Thoracic aorta (tissue), 2 donors: Measurements from ENCODE around the gene NIFK. TPM values are rescaled to one million over a fixed set of nuclear protein-coding genes. Genes with fewer than 3 reads are reported as not detected.

ENCODE experiments used
- ATAC-seq: fragments of 150-250 bp; one replicate; pipeline ENCODE4 v1.8.0; 2017; ENCODE audit warnings: low read depth; ENCODE audit not compliant: insufficient number of reproducible peaks, low FRiP score
- DNase-seq: peaks from one replicate; pipeline ENCODE4 v3.0.0-alpha.2; 2020; ENCODE audit warnings: low spot score
- H3K27ac ChIP-seq, 2 donors: fragments of 200-600 bp; sonication (generic); 1 replicate in 1 of 2; 2 replicates in 1 of 2; pipeline ENCODE4 v1.5.1; 2016; ENCODE audit warnings: mild to moderate bottlenecking in 2 of 2, moderate library complexity in 2 of 2
- H3K27me3 ChIP-seq: fragments of 200-600 bp; sonication (generic); replicated peaks from 2 replicates; pipeline ENCODE4 v1.6.0; 2016; ENCODE audit warnings: mild to moderate bottlenecking; ENCODE audit not compliant: insufficient read depth
- H3K36me3 ChIP-seq: fragments of 200-600 bp; sonication (generic); one replicate; pipeline ENCODE4 v1.5.1; 2016
- H3K4me1 ChIP-seq, 2 donors: fragments of 200-600 bp; sonication (generic); 1 replicate in 1 of 2; 2 replicates in 1 of 2; pipeline versions ENCODE4 v1.5.1 to v1.6.0; 2016; ENCODE audit warnings: low read depth in 2 of 2, mild to moderate bottlenecking in 1 of 2; ENCODE audit not compliant: control insufficient read depth in 1 of 2
- H3K4me3 ChIP-seq: fragments of 200-600 bp; sonication (generic); 2 replicates; pipeline ENCODE4 v1.5.1; 2016; ENCODE audit warnings: mild to moderate bottlenecking
- H3K9me3 ChIP-seq: fragments of 200-600 bp; sonication (generic); 2 replicates; pipeline ENCODE4 v1.5.1; 2016
- total RNA-seq, 2 donors: library from RNA; depleted of rRNA; stranded (reverse); fragments of >200 nt; gene quantifications; one replicate each; pipeline versions ENCODE4 v1.1.0 to v1.2.3, GENCODE V29; 2016
- TF ChIP-seq, protein P1 (sequence below): fragments of 200-600 bp; sonication (generic); IDR thresholded peaks from one replicate; pipeline ENCODE4 v1.5.1; 2019; ENCODE audit warnings: antibody characterized with exemption

Gene NIFK
- total RNA-seq, 2 donors from 2014 or later = 34.9 to 83.2 TPM

DNA sequence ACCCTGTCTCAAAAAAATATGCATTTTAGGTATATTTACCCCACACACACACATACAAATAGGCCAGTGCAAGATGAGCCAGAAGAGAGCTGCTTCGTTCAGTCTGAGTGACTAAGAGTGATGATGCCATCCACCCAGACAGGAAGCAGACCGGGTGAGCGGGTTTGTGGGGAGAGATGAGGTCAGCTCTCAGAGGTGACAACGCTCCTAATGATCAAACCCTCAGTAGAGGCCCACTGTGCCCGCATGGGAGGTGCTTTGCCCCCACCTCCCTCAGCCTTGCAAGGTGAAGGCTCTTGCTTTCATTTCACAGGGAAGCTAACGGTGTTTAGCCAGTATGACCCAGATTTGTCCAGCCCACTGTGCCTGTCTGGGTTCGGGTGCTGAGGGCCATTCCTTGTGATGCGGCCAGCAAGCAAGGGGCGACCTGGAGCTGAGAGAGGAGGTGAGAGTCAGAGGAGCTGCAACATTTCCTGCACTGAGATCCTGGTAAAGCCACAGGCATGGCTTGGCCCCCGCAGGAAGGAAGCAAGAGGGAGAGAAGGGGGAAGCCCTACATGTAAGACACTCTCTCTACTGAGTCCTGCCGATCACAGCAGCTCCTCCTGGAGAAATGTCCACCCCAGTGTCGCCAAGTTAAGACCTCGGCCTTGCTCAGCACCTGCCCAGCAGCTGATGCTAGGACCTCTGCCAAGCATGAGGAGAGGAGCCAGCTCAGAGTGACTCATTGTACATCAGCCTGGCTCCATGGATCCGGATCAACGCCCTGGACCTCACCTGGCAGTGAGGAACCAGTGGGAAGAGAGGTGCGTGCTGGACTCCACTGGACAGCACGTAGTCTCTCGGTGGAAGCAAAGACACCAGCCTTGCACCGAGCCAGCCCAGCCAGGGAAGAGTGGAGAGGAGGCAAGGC is 37.0 kb downstream of the NIFK start:
- no peaks in the 10 kb centered on the region for H3K36me3 ChIP-seq
- TF ChIP-seq, protein P1, sequence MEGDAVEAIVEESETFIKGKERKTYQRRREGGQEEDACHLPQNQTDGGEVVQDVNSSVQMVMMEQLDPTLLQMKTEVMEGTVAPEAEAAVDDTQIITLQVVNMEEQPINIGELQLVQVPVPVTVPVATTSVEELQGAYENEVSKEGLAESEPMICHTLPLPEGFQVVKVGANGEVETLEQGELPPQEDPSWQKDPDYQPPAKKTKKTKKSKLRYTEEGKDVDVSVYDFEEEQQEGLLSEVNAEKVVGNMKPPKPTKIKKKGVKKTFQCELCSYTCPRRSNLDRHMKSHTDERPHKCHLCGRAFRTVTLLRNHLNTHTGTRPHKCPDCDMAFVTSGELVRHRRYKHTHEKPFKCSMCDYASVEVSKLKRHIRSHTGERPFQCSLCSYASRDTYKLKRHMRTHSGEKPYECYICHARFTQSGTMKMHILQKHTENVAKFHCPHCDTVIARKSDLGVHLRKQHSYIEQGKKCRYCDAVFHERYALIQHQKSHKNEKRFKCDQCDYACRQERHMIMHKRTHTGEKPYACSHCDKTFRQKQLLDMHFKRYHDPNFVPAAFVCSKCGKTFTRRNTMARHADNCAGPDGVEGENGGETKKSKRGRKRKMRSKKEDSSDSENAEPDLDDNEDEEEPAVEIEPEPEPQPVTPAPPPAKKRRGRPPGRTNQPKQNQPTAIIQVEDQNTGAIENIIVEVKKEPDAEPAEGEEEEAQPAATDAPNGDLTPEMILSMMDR = no peak
- peaks cover 27 to 31% of the 10 kb centered on the region in 2 donors for H3K4me1 ChIP-seq
- H3K27me3 ChIP-seq = no peaks in the 10 kb centered on the region
- H3K4me3 ChIP-seq = peak overlapping the region; percentile 33
- DNase-seq (peak; percentile 20), ATAC-seq (peak; percentile 50)
- H3K27ac ChIP-seq = peak overlapping the region in 1 of 2 donors; percentile 58
- H3K9me3 ChIP-seq = no peaks in the 10 kb centered on the region

DNA sequence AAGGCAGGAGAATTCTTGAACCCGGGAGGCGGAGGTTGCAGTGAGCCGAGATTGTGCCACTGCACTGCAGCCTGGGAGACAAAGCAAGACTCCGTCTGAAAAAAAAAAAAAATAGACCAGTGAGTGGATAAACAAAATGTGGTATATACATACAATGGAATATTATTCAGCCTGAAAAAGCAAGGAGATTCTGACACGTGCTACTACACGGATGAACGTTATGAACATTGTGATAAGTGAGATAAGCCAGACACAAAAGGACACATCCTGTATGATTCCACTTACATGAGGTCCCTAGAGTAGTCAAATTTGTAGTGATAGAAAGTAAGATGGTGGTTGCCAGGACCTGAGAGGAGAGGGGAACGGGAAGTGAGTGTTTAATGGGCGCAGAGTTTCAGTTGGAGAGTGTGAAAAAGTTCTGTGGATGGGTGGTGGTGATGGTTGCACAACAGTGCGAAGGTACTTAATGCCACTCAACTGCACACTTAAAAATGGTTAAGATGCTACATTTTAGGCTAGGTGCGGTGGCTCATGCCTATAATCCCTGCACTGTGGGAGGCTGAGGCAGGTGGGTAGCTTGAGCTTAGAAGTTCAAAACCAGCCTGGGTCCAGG is 38.3 kb downstream of the NIFK start:
- DNase-seq (no peak), ATAC-seq (no peak)
- Histone ChIP-seq H3K27me3 (no peaks in the 10 kb centered on the region), H3K27ac (no peak overlapping the region), H3K4me1 (peaks cover 35 to 40% of the 10 kb centered on the region in 2 donors), H3K36me3 (no peaks in the 10 kb centered on the region), H3K9me3 (no peaks in the 10 kb centered on the region), H3K4me3 (no peak overlapping the region)
- TF ChIP-seq, protein P1 = no peak

DNA sequence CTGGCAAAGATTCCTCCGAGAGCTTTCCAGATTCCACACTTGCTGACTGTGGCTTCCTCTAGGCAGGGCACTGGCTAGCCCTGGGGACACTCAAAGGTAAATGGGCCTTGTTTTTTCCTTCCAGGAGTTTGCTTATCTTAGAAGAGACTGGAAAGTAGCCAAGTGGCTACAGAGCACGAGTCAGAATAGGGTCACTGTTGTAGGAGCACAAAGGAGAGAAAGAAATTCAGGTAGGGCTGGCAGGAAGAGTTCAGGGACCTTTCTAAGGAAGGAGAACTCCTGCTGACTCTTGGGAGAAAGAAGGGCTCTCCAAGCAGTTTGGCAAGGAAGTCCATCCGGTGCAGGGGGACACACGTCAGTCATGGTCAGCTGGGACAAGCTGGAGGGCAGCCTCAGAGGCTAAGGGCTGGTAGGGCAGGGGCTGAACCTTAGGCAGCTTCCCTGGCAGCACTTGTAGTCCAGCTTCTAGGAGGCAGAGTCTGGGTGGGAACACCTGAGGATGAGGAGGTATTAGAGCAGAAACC is 39.5 kb downstream of the NIFK start:
- DNase-seq (no peak), ATAC-seq (no peak)
- Histone ChIP-seq H3K4me3 (no peak overlapping the region), H3K4me1 (peaks cover 35 to 40% of the 10 kb centered on the region in 2 donors), H3K27me3 (no peaks in the 10 kb centered on the region), H3K36me3 (no peaks in the 10 kb centered on the region), H3K9me3 (no peaks in the 10 kb centered on the region), H3K27ac (no peak overlapping the region)
- TF ChIP-seq, protein P1 = no peak

DNA sequence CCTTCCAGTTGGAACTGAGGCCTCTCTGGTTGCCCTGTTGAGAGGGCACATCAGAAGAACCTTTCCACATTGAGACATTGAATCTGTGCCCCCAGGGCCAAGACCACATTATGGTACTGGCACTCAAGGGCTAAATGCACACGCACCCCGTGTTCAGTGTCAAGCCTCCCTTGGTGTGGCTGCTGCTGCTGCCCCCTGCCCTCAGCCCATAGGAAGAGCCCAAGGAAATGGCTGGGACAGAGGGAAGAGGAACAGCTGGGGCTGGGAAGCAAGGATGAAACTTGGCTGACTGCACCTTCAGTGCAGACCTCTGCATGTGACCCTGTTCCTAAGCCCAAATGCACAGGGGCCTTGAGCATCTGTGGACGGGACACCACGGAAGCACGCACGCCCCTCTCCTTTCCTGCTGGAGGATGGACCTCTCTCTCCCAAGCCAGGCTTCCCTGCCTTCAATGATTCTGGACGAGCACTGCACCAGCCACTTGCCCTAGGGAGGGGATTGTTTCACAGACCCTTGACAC is 40.2 kb downstream of the NIFK start:
- ATAC-seq (no peak), DNase-seq (no peak)
- Histone ChIP-seq H3K9me3 (no peaks in the 10 kb centered on the region), H3K4me3 (no peak overlapping the region), H3K4me1 (peaks cover 35 to 40% of the 10 kb centered on the region in 2 donors), H3K27me3 (no peaks in the 10 kb centered on the region), H3K36me3 (no peaks in the 10 kb centered on the region), H3K27ac (no peak overlapping the region)
- TF ChIP-seq, protein P1 = no peak

DNA sequence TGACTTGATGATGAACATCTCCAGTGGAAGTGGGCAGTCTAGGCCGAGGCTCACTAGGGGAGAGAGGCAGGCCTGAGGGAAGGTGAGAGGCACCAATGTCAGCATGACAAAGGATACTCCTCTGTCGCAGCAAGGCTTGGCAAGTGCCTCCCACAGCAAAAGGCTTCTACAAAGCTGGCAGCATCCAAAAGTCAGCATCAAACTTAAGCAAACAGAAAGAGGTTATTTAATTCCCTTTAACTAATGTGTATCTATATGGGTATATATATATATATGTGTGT is 41.6 kb downstream of the NIFK start:
- no peak overlapping the region for H3K4me3 ChIP-seq
- TF ChIP-seq, protein P1 = no peak
- no peaks in the 10 kb centered on the region for H3K9me3 ChIP-seq
- peaks cover 29 to 30% of the 10 kb centered on the region in 2 donors for H3K4me1 ChIP-seq
- peak overlapping the region; percentile 56 to 77 for H3K27ac ChIP-seq
- no peaks in the 10 kb centered on the region for H3K36me3 ChIP-seq
- DNase-seq = no peak
- H3K27me3 ChIP-seq = no peaks in the 10 kb centered on the region
- no peak for ATAC-seq
